ENCODE measurements around the gene RPH3AL.
A peak's percentile ranks its signal among the peaks of the same experiment; 100 is the strongest.

Gene RPH3AL

GRCh38 chr17:306536-307294 lies 45.9 kb downstream of the RPH3AL start:
- H3K4me3 ChIP-seq (ENCODE audit: low read depth, low read length): no peak overlapping the region
- no peaks in the 10 kb centered on the region for H3K9me3 ChIP-seq (ENCODE audit: severe bottlenecking)
- no peak overlapping the region for H3K27ac ChIP-seq
- peaks cover 8% of the 10 kb centered on the region for H3K36me3 ChIP-seq
- H3K27me3 ChIP-seq (ENCODE audit: insufficient read depth, low read depth, severe bottlenecking): no peaks in the 10 kb centered on the region
- TF ChIP-seq CTCF (IDR thresholded peaks at IDR 0.05; ENCODE audit: low read depth, low read length): no peak
- DNase-seq: no peak

DNA sequence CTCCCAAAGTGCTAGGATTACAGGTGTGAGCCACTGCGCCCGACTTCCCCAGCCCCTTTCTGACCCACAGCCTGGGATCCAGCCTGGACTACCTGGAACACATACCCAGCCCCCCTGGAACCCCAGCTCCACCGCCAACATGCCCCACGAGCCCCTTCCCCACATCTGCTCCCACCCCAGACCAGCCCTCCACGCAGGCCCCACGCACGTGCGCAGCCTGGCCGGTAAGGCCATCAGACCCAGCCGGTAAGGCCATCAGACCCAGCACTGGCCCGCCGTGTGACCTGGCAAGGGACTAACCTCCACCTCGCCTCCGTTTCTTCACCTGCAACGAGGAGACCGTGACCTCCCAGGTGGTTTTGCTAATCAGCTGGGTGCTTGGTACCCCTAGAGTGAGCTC lies 46.5 kb downstream of the RPH3AL start:
- no peak for DNase-seq
- Histone ChIP-seq H3K36me3 (peaks cover 10% of the 10 kb centered on the region), H3K9me3 (ENCODE audit: severe bottlenecking) (no peaks in the 10 kb centered on the region), H3K27me3 (ENCODE audit: insufficient read depth, low read depth, severe bottlenecking) (no peaks in the 10 kb centered on the region), H3K27ac (no peak overlapping the region), H3K4me3 (ENCODE audit: low read depth, low read length) (no peak overlapping the region)
- TF ChIP-seq CTCF (IDR thresholded peaks at IDR 0.05; ENCODE audit: low read depth, low read length): no peak

DNA sequence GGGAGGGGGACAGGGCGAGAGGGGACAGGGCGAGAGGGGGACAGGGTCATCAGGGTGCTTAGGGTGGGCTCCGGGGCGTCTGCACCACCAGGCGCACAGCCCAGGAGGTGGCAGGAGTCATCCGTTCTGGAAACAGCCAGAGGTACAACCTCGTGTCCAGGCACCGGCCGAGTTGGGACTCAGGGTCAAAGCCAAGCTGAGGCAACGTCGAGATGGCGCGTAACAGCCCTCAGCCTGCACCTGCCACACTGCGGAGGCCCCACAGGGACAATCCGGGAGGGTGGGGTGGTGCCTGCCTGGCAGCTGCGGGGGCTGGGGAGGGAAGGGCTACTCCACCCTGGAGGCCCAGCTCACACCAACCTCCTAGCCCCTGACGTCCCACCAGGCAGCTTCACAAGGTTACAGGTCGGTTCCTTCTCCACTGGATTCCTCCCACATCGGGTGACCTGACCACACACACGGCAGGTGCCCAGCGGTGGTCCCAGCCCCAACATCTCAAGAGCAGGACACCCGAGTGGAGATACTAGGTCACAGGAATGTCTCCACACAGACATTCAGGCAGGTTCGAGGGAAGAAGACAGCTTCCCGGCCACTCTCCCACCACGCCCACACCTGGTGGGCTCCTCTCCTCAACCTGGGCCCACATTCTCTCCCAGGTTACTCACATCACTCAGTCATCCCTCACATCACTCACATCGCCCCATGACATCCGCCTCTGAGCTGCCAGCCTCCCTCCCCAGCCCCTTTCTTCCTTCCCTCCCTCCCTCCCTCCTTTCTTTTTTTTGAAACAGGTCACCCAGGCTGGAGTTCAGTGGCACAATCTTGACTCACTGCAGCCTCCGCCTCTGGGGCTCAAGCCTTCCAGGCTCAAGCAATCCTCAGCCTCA lies 47.3 kb downstream of the RPH3AL start:
- Histone ChIP-seq H3K27me3 (ENCODE audit: insufficient read depth, low read depth, severe bottlenecking) (no peaks in the 10 kb centered on the region), H3K4me3 (ENCODE audit: low read depth, low read length) (no peak overlapping the region), H3K9me3 (ENCODE audit: severe bottlenecking) (no peaks in the 10 kb centered on the region), H3K36me3 (peaks cover 10% of the 10 kb centered on the region), H3K27ac (no peak overlapping the region)
- no peak for DNase-seq
- TF ChIP-seq CTCF (IDR thresholded peaks at IDR 0.05; ENCODE audit: low read depth, low read length): no peak

DNA sequence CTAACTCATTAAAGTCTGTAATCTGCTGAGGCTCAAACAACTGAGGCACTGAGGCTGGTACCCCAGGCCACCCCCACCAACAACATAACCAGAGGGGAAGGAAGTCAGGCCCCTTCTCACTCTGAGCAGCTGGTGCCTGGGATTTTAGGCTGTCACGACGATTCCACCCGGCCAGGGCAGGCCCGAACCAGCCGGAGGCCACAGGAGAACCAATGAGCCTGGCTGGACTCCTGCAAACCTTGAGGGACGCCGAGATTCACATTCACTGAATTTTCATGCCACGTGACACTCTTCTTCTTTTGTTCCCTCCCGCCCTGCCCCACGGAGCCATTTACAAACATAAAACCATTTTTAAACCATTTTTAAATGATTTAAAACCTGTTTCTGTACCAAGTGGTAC lies 48.1 kb downstream of the RPH3AL start:
- Histone ChIP-seq H3K4me3 (ENCODE audit: low read depth, low read length) (no peak overlapping the region), H3K27ac (peak overlapping the region; percentile 61), H3K36me3 (peaks cover 10% of the 10 kb centered on the region), H3K9me3 (ENCODE audit: severe bottlenecking) (no peaks in the 10 kb centered on the region), H3K27me3 (ENCODE audit: insufficient read depth, low read depth, severe bottlenecking) (no peaks in the 10 kb centered on the region)
- DNase-seq: no peak
- TF ChIP-seq CTCF (IDR thresholded peaks at IDR 0.05; ENCODE audit: low read depth, low read length): no peak

- no peak for TF ChIP-seq CTCF (IDR thresholded peaks at IDR 0.05; ENCODE audit: low read depth, low read length)
Observed at GRCh38 chr17:303168-303567, 49.4 kb downstream of the RPH3AL start.

More at GRCh38 chr17:303168-303567, 49.4 kb downstream of the RPH3AL start:
- H3K36me3 ChIP-seq: peaks cover 10% of the 10 kb centered on the region
- no peaks in the 10 kb centered on the region for H3K9me3 ChIP-seq (ENCODE audit: severe bottlenecking)
- H3K4me3 ChIP-seq (ENCODE audit: low read depth, low read length): no peak overlapping the region
- no peak overlapping the region for H3K27ac ChIP-seq
- no peak for DNase-seq
- no peaks in the 10 kb centered on the region for H3K27me3 ChIP-seq (ENCODE audit: insufficient read depth, low read depth, severe bottlenecking)
